ENCODE measurements around the gene TADA2B.

- no peak for TF ChIP-seq POLR2A (IDR thresholded peaks at IDR 0.05)
- TF ChIP-seq CTCF (IDR thresholded peaks at IDR 0.05), result no peak
- TF ChIP-seq POLR2AphosphoS5 (IDR thresholded peaks at IDR 0.05), result no peak
These were observed 7.4 kb downstream of the TADA2B start for GRCh38 chr4:7050481-7051143.

All from upper lobe of left lung (tissue), 4 donors.